CD4-positive, alpha-beta T cell treated with Interleukin-15 for 4 hours (primary cell): Measurements from ENCODE around the gene TENM3.
"Not testable (repeated sequence)": the region's sequence is repeated elsewhere in the genome, so short reads cannot be mapped to it uniquely, and the experiment has no call there.

ENCODE experiments used
- DNase-seq: peaks from one replicate; pipeline ENCODE4 v3.0.0-alpha.2; 2020; ENCODE audit warnings: low spot score

TENM3 gene

GRCh38 chr4:182789529-182789928, 546.3 kb downstream of the TENM3 start:
- no peak for DNase-seq

- no peak for DNase-seq
Observed at GRCh38 chr4:182795446-182796238, 552.4 kb downstream of the TENM3 start.

DNA sequence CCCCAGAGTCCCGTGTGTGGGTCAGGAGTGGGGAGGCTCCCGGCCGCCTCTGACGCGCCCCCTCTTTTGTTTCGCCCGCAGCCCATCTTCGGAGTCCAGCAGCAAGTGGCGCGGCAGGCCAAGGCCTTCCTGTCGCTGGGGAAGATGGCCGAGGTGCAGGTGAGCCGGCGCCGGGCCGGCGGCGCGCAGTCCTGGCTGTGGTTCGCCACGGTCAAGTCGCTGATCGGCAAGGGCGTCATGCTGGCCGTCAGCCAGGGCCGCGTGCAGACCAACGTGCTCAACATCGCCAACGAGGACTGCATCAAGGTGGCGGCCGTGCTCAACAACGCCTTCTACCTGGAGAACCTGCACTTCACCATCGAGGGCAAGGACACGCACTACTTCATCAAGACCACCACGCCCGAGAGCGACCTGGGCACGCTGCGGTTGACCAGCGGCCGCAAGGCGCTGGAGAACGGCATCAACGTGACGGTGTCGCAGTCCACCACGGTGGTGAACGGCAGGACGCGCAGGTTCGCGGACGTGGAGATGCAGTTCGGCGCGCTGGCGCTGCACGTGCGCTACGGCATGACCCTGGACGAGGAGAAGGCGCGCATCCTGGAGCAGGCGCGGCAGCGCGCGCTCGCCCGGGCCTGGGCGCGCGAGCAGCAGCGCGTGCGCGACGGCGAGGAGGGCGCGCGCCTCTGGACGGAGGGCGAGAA, 556.5 kb downstream of the TENM3 start:
- DNase-seq, result no peak

- DNase-seq, result no peak
Observed at GRCh38 chr4:182800216-182800515, 557.0 kb downstream of the TENM3 start.

DNA sequence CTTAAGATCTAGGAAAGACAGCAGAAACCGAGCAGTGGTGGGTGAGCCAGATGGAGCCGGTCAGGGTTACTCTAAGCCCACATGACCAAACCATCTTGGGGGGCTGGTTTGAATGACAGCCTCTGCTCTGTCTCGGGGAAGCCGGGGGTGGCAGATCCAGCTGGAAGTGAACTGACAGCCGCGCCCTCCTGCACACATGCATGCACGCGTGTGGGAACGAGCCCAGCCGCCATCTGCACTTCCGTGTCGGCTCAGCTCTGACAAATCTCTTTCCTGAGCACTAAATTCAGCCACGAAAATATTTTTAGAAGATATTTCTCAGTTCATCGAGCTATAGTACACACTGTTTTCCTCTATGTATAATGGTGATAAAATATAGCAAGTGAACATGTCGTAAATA, 558.4 kb downstream of the TENM3 start:
- DNase-seq, result no peak

GRCh38 chr4:182802621-182803020, 559.4 kb downstream of the TENM3 start:
- DNase-seq, result no peak

DNA sequence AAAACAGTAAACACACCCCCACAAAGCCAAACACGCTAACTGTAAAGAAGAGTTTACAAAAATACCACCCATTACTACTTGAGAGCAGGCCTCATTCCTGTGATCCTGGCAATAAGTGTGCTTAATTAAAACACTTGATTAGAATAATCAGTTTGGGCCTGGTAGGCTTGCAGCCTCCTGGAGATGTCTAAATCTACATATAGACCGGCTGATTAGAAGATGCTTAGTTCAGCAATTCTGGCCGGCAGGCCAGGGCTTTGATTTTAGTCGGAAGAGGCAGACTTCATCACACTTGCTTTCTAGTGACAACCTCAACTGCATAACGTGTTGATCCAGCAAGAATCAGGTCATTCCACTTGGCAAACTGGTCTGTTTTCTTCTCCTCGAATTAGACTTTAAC, 560.0 kb downstream of the TENM3 start:
- no peak for DNase-seq

DNA sequence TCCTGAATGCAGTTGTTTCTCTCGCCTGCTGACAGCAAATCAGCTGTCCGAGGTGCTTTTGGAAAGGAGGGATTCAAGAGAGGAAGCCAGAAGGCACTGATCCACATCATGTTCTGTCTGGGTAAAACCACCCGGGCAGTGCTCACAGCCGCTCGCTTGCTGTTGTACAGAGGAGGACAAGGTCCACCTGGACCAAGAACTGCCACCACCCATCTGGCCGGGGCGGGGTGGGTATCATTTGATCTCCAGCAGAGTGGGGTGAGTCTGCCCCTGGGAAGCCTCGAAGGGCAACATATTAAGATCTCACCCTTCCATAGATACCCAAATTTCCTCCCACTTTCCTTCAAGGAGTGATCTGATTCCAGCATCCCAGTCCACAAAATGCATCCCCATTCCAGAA, 560.9 kb downstream of the TENM3 start:
- DNase-seq, result no peak

DNA sequence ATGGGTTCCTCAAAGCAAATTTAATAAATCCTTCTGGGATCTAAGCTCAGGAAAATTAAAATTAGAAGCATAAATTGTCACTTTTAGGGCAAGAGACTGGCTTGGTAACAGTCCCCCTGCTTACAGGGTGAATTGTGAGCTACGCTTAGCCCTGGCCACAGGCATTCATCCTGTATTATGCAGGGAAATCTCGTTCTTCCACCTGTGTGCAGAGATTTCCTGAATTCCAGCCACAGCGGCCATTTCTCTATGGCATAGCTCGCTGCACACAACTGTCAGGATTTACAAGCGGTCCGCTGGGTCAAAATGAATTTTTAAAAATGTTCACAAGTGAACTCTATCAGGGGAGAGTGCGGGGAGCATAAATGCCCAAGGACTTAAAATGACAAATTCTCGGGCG, 562.1 kb downstream of the TENM3 start:
- no peak for DNase-seq

DNA sequence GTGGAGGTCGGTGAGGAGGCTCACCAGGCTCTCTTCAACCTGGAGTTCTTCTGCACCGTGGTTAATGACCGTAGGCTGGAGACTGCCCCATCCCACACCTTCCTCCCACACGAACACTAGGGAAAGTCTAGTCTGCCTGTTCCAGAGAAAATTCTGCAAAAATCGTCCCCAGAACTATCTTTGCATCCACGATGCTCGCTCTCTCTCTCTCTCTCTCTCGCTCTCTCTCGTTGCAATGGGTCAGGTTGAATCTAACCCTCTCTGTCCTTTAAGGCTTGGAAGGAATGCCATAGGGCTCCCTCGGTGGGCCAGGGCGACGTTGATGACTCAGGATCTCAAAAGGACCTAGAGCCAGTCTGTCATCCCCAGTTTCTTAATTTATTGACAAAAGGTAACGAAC, 562.5 kb downstream of the TENM3 start:
- no peak for DNase-seq

DNA sequence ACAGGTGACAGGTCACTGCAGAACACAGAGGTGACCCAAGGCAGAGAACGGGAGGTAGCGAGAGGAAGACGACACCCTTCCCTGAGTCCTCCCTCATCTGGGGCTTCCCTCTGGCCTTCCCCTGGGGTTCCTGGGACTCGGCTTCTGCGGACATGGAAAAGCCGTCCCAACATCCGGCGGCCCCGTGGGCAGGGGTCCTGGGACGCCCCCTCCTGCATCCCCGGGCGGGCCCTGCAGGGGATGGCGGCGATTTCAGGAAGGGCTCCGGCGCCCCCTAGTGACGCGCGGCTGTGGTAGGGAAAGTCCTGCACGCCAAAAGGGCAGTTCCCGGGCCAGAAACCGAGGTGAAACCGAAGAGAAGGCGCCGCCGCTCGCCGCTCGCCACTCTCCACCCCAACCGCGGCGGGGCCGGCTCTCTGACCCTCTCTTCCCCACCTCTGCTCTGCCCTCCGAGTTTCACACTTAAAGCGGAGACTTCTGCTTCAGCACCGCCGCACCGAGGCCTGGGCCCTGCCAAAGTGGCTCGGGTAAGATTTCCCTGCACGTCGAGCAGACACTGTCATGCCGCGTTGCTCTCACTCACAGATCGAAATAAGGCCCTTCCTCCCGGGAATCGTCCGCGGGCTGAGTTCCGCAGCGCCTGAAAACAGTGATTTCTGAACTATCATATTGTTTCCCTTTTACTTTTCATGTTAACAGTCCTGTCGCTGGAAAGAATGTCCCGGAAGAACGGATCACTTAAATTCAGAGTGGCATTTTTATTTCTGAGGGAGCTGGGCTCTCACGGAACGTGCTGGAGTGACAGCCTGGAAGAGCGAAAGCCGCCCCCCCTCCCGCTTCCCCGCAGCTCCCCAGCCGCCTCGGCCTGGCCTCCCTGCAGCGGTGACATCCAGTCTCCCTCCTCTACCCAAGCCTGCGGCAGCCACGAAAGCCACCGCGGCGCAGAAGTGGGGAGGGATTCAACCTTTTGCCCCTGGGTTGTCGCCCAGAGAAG, 563.4 kb downstream of the TENM3 start:
- peak; percentile 58 for DNase-seq

- DNase-seq, result no peak
Observed at GRCh38 chr4:182807346-182807745, 564.1 kb downstream of the TENM3 start.

GRCh38 chr4:182807767-182808548, 564.8 kb downstream of the TENM3 start:
- no peak for DNase-seq

GRCh38 chr4:182808673-182809416, 565.6 kb downstream of the TENM3 start:
- DNase-seq, result peak; percentile 49

DNA sequence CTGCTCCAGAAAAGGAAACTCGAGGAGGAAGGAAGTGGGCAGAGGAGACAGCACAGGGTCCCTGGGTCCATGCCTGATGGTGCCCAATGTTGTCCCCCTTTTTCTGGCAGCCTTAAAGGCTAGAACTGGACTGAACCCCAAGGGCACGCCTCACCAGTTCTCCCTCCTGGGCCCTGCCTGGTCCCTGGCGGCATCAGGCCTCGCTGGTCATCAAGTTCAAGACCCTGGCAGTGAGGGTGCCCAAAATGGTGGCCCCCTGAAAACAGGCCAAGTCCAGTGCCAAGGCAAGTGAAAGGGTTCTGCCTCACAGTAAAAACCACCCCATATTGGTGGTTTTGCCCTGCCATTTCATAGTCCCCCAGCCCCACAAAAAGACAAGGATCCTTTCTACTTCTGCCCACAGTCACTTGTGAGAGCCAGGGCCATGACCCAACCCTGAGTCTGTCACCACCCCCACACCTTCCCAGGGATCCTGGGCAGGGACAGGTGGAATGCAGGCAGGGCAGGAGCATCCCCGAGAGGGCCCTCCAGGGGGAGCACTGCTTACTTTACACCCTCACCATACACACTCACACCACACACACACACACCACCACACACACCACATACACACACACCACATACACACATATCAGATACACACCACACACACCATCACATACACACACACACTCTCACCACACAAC, 566.4 kb downstream of the TENM3 start:
- no peak for DNase-seq

DNA sequence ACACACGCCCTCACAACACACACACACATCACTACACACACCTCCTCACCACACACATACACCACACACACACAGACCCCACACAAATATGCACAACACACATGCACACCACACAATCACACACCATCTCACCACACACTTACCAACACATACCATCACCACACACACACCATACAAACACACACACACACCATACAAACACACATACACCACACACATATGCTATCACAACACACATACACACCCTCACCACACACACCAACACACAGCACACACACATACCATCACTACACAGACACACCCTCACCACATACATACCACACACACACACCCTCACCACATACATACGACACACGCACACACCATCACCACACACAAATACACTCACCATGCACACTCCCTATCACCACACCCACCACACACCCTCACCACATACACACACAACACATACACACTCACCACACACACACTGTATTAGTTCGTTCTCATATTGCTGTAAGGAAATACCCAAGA, 567.0 kb downstream of the TENM3 start:
- DNase-seq, result no peak

- DNase-seq, result no peak
Observed at GRCh38 chr4:182812916-182813315, 569.7 kb downstream of the TENM3 start.

- not testable (repeated sequence) for DNase-seq
Observed at GRCh38 chr4:182814065-182814464, 570.9 kb downstream of the TENM3 start.

GRCh38 chr4:182818926-182819730, 575.9 kb downstream of the TENM3 start:
- no peak for DNase-seq
